Ascending aorta (tissue), 2 donors: Measurements from ENCODE around the gene TMEM151A. TPM values are rescaled to one million over a fixed set of nuclear protein-coding genes. Genes with fewer than 3 reads are reported as not detected.

Experiments
- DNase-seq, 2 donors: peaks; one replicate each; pipeline ENCODE4 v3.0.0-alpha.2; 2019; ENCODE audit warnings: low spot score in 2 of 2
- H3K27ac ChIP-seq, 2 donors: fragments of 200-600 bp; sonication (generic); one replicate each; pipeline ENCODE4 v1.5.1; 2016 to 2017; ENCODE audit warnings: mild to moderate bottlenecking in 1 of 2
- H3K27me3 ChIP-seq: fragments of 200-600 bp; sonication (generic); one replicate; pipeline ENCODE4 v1.5.1; 2017
- H3K36me3 ChIP-seq, 2 donors: fragments of 200-600 bp; sonication (generic); one replicate each; pipeline ENCODE4 v1.5.1; 2016
- H3K4me1 ChIP-seq, 2 donors: fragments of 200-600 bp; sonication (generic); one replicate each; pipeline ENCODE4 v1.5.1; 2016 to 2017; ENCODE audit warnings: mild to moderate bottlenecking in 1 of 2
- H3K4me3 ChIP-seq, 2 donors: fragments of 200-600 bp; sonication (generic); one replicate each; pipeline ENCODE4 v1.5.1; 2016 to 2017; ENCODE audit warnings: mild to moderate bottlenecking in 1 of 2
- H3K9me3 ChIP-seq, 2 donors: fragments of 200-600 bp; sonication (generic); one replicate each; pipeline ENCODE4 v1.5.1; 2016
- CTCF ChIP-seq, 3 experiments: fragments of 200-600 bp in 2 of 3; fragments of 450-650 bp in 1 of 3; sonication (generic) in 2 of 3; IDR thresholded peaks; one replicate each; pipeline ENCODE4 v1.5.1; 2016 to 2019; ENCODE audit warnings: antibody characterized with exemption in 3 of 3, mild to moderate bottlenecking in 1 of 3, moderate library complexity in 1 of 3
- intact Hi-C: fragments of 100-400 bp; cut with DNase I; formaldehyde crosslinking; loops from one replicate; pipeline ENCODE4 v1.15.1; 2023
- total RNA-seq: library from RNA; depleted of rRNA; stranded (reverse); fragments of >200 nt; gene quantifications from one replicate; pipeline ENCODE4 v1.1.0, GENCODE V29; 2016

TMEM151A gene
- total RNA-seq, 1 donor from 2014 or later: 3.6 TPM

GRCh38 chr11:66330931-66331330 is 39.2 kb downstream of the TMEM151A start:
- no peak for TF ChIP-seq CTCF (IDR thresholded peaks at IDR 0.05)
- intact Hi-C loops: no loop called here

GRCh38 chr11:66331542-66332370 is 40.1 kb downstream of the TMEM151A start:
- no peak overlapping the region for H3K27ac ChIP-seq
- H3K36me3 ChIP-seq: peaks cover 8 to 13% of the 10 kb centered on the region in 2 donors
- H3K4me1 ChIP-seq: peaks cover 11 to 32% of the 10 kb centered on the region in 2 donors
- no peaks in the 10 kb centered on the region for H3K27me3 ChIP-seq
- intact Hi-C loops: no loop called here
- TF ChIP-seq CTCF (IDR thresholded peaks at IDR 0.05): no peak
- no peaks in the 10 kb centered on the region for H3K9me3 ChIP-seq
- no peak for DNase-seq
- no peak overlapping the region for H3K4me3 ChIP-seq

More at GRCh38 chr11:66330931-66331330, 39.2 kb downstream of the TMEM151A start:
- DNase-seq: no peak
- Histone ChIP-seq H3K27me3 (no peaks in the 10 kb centered on the region), H3K9me3 (no peaks in the 10 kb centered on the region), H3K36me3 (peaks cover 8 to 13% of the 10 kb centered on the region in 2 donors), H3K4me1 (peaks cover 9 to 28% of the 10 kb centered on the region in 2 donors), H3K4me3 (no peak overlapping the region), H3K27ac (no peak overlapping the region)

- Histone ChIP-seq H3K27ac (no peak overlapping the region), H3K36me3 (peaks cover 13 to 14% of the 10 kb centered on the region in 2 donors), H3K27me3 (no peaks in the 10 kb centered on the region), H3K9me3 (no peaks in the 10 kb centered on the region), H3K4me1 (peaks cover 13 to 34% of the 10 kb centered on the region in 2 donors), H3K4me3 (no peak overlapping the region)
- intact Hi-C loops: no loop called here
- DNase-seq: no peak
- TF ChIP-seq CTCF (IDR thresholded peaks at IDR 0.05): no peak
Observed at GRCh38 chr11:66332371-66333219, 40.9 kb downstream of the TMEM151A start.

GRCh38 chr11:66333220-66333877 is 41.7 kb downstream of the TMEM151A start:
- Histone ChIP-seq H3K9me3 (no peaks in the 10 kb centered on the region), H3K27ac (no peak overlapping the region), H3K4me3 (no peak overlapping the region), H3K4me1 (peaks cover 13 to 28% of the 10 kb centered on the region in 2 donors), H3K27me3 (no peaks in the 10 kb centered on the region), H3K36me3 (peaks cover 15 to 16% of the 10 kb centered on the region in 2 donors)
- no peak for DNase-seq
- no peak for TF ChIP-seq CTCF (IDR thresholded peaks at IDR 0.05)
- intact Hi-C loops: no loop called here

GRCh38 chr11:66333896-66334604 is 42.4 kb downstream of the TMEM151A start:
- TF ChIP-seq CTCF (IDR thresholded peaks at IDR 0.05): no peak
- Histone ChIP-seq H3K4me1 (peaks cover 13 to 23% of the 10 kb centered on the region in 2 donors), H3K36me3 (peaks cover 15 to 22% of the 10 kb centered on the region in 2 donors), H3K27me3 (no peaks in the 10 kb centered on the region), H3K4me3 (no peak overlapping the region), H3K9me3 (no peaks in the 10 kb centered on the region), H3K27ac (no peak overlapping the region)
- DNase-seq: no peak
- intact Hi-C loops: no loop called here
